Measurements from ENCODE around the gene ISG15.

DNA sequence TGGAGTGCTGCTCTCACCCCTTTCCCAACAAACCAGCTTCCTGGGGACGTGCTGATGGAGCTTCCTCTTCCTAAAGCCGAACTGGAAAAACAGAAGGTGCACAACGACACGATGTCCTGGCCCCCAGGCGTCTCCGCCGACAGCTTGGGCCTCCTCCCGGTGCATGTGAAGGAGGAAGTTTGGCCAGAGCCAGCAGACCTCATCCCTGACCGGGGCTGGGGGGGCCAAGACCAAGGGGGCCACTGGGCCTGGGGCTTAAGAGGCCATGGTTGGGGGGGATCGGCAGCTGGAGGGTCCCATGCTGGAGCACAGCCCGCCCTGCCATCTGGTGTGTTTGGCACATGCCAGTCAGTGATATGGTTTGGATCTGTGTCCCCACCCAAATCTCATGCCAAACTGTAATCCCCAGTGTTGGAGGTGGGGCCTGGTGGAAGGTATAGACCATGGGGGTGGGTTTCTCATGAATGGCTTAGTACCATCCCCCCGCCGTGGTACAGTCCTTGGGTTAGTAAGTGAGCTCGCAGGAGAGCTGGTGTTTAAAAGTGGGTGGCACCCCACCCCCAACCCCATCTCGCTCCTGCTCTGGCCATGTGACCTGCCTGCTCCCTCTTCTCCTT is 19.8 kb upstream of the ISG15 start:
- TF ChIP-seq, protein P1, sequence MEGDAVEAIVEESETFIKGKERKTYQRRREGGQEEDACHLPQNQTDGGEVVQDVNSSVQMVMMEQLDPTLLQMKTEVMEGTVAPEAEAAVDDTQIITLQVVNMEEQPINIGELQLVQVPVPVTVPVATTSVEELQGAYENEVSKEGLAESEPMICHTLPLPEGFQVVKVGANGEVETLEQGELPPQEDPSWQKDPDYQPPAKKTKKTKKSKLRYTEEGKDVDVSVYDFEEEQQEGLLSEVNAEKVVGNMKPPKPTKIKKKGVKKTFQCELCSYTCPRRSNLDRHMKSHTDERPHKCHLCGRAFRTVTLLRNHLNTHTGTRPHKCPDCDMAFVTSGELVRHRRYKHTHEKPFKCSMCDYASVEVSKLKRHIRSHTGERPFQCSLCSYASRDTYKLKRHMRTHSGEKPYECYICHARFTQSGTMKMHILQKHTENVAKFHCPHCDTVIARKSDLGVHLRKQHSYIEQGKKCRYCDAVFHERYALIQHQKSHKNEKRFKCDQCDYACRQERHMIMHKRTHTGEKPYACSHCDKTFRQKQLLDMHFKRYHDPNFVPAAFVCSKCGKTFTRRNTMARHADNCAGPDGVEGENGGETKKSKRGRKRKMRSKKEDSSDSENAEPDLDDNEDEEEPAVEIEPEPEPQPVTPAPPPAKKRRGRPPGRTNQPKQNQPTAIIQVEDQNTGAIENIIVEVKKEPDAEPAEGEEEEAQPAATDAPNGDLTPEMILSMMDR (conservative IDR thresholded peaks at IDR 0.05), result no peak
- TF ChIP-seq ZFX (IDR thresholded peaks at IDR 0.05), result no peak

All from C4-2B (cell line).